IgD-negative memory B cell (primary cell): ENCODE results near the gene PIH1D2. TPM values are rescaled to one million over a fixed set of nuclear protein-coding genes. Genes with fewer than 3 reads are reported as not detected.
"Not testable (repeated sequence)": the region's sequence is repeated elsewhere in the genome, so short reads cannot be mapped to it uniquely, and the experiment has no call there.

ENCODE experiments used
- H3K27ac Mint-ChIP-seq, 3 donors: one replicate each; pipeline ENCODE4 v1.8.0; 2020 to 2022; ENCODE audit warnings: mild to moderate bottlenecking in 3 of 3, mixed read lengths in 3 of 3, moderate library complexity in 1 of 3
- H3K27me3 Mint-ChIP-seq: one replicate; pipeline ENCODE4 v1.8.0; 2021; ENCODE audit warnings: mixed read lengths
- H3K36me3 Mint-ChIP-seq: one replicate; pipeline ENCODE4 v1.8.0; 2020; ENCODE audit warnings: mild to moderate bottlenecking, mixed read lengths
- H3K4me1 Mint-ChIP-seq, 3 donors: one replicate each; pipeline ENCODE4 v1.8.0; 2020 to 2022; ENCODE audit warnings: mixed read lengths in 3 of 3, mild to moderate bottlenecking in 1 of 3
- H3K4me3 Mint-ChIP-seq, 4 donors: one replicate each; pipeline ENCODE4 v1.8.0; 2020 to 2022; ENCODE audit warnings: mild to moderate bottlenecking in 4 of 4, mixed read lengths in 4 of 4, moderate library complexity in 3 of 4
- H3K9me3 Mint-ChIP-seq, 3 donors: one replicate each; pipeline ENCODE4 v1.8.0; 2020 to 2021; ENCODE audit warnings: mixed read lengths in 3 of 3, mild to moderate bottlenecking in 1 of 3
- polyA plus RNA-seq: library from polyadenylated mRNA; unstranded; fragments of 300-500 nt; fragmentation: Illumina TruSeq; gene quantifications from one replicate; pipeline ENCODE4 v1.2.3, GENCODE V29; 2021

PIH1D2 gene
- polyA plus RNA-seq, 1 donor from 2014 or later, result not detected

GRCh38 chr11:112087212-112087611, 13.4 kb upstream of the PIH1D2 start:
- Mint-ChIP-seq H3K4me1 (peaks cover 19 to 42% (median 39%) of the 10 kb centered on the region in 3 donors), H3K36me3 (peaks cover 22% of the 10 kb centered on the region), H3K27me3 (no peaks in the 10 kb centered on the region), H3K9me3 (peaks cover 0 to 1% (median 0%) of the 10 kb centered on the region in 3 donors), H3K27ac (peak overlapping the region; percentile 75 to 99 (median 99)), H3K4me3 (peak overlapping the region; percentile 88 to 100 (median 100))

GRCh38 chr11:112086422-112087191, 12.8 kb upstream of the PIH1D2 start, which contains the start of the genes SDHD and TIMM8B:
Gene SDHD, plus strand, starts transcription at chr11:112086873. Its CDS starts 35 bp downstream, at chr11:112086908.
Gene TIMM8B, minus strand, starts transcription at chr11:112086756. Its CDS starts 33 bp downstream, at chr11:112086723.
- Mint-ChIP-seq H3K9me3 (peaks cover 0 to 1% (median 0%) of the 10 kb centered on the region in 3 donors), H3K36me3 (peaks cover 18% of the 10 kb centered on the region), H3K27me3 (no peaks in the 10 kb centered on the region), H3K4me1 (peaks cover 19 to 42% (median 39%) of the 10 kb centered on the region in 3 donors), H3K27ac (peak within 1 kb of the TSS; percentile 75 to 99 (median 99)), H3K4me3 (peak within 1 kb of the TSS; percentile 88 to 100 (median 100))

GRCh38 chr11:112085822-112086421, 12.1 kb upstream of the PIH1D2 start:
- Mint-ChIP-seq H3K27ac (peak overlapping the region; percentile 75 to 99 (median 99)), H3K27me3 (no peaks in the 10 kb centered on the region), H3K9me3 (peaks cover 0 to 1% (median 0%) of the 10 kb centered on the region in 3 donors), H3K4me1 (peaks cover 19 to 43% (median 37%) of the 10 kb centered on the region in 3 donors), H3K4me3 (peak overlapping the region; percentile 88 to 100 (median 100)), H3K36me3 (peaks cover 14% of the 10 kb centered on the region)

- Mint-ChIP-seq H3K4me3 (no peak overlapping the region), H3K9me3 (peaks cover 0 to 1% (median 0%) of the 10 kb centered on the region in 3 donors)
Observed at GRCh38 chr11:112082729-112083128, 8.9 kb upstream of the PIH1D2 start.

GRCh38 chr11:112062923-112063322, 10.9 kb downstream of the PIH1D2 start:
- Mint-ChIP-seq H3K4me1 (no peaks in the 10 kb centered on the region), H3K9me3 (no peaks in the 10 kb centered on the region), H3K27ac (no peak overlapping the region), H3K4me3 (no peak overlapping the region), H3K36me3 (peaks cover 4% of the 10 kb centered on the region), H3K27me3 (no peaks in the 10 kb centered on the region)

More at GRCh38 chr11:112082729-112083128, 8.9 kb upstream of the PIH1D2 start:
- peaks cover 2% of the 10 kb centered on the region for H3K36me3 Mint-ChIP-seq
- H3K27me3 Mint-ChIP-seq, result no peaks in the 10 kb centered on the region
- H3K4me1 Mint-ChIP-seq, result peaks cover 6 to 28% (median 24%) of the 10 kb centered on the region in 3 donors
- peak overlapping the region in 2 of 3 donors; percentile 38 to 85 for H3K27ac Mint-ChIP-seq

GRCh38 chr11:112058103-112058502, 15.7 kb downstream of the PIH1D2 start:
- Mint-ChIP-seq H3K36me3 (no peaks in the 10 kb centered on the region), H3K27ac (peak overlapping the region in 1 of 3 donors; percentile 7), H3K9me3 (no peaks in the 10 kb centered on the region), H3K27me3 (no peaks in the 10 kb centered on the region), H3K4me1 (no peaks in the 10 kb centered on the region), H3K4me3 (no peak overlapping the region)

GRCh38 chr11:112057170-112057569, 16.6 kb downstream of the PIH1D2 start:
- Mint-ChIP-seq H3K4me1 (peaks cover under 1 to 3% (median 1%) of the 10 kb centered on the region in 3 donors), H3K4me3 (no peak overlapping the region), H3K27me3 (no peaks in the 10 kb centered on the region), H3K27ac (peak overlapping the region in 1 of 3 donors; percentile 7), H3K9me3 (no peaks in the 10 kb centered on the region), H3K36me3 (no peaks in the 10 kb centered on the region)

GRCh38 chr11:112051768-112052167, 22.0 kb downstream of the PIH1D2 start:
- H3K36me3 Mint-ChIP-seq, result peaks cover 7% of the 10 kb centered on the region
- no peaks in the 10 kb centered on the region for H3K27me3 Mint-ChIP-seq
- peak overlapping the region in 2 of 3 donors; percentile 44 to 53 for H3K27ac Mint-ChIP-seq
- peaks cover 35 to 45% (median 41%) of the 10 kb centered on the region in 3 donors for H3K4me1 Mint-ChIP-seq
- peak overlapping the region in 3 of 4 donors; percentile 13 to 80 (median 21) for H3K4me3 Mint-ChIP-seq
- no peaks in the 10 kb centered on the region for H3K9me3 Mint-ChIP-seq

- Mint-ChIP-seq H3K4me1 (peaks cover 35 to 46% (median 41%) of the 10 kb centered on the region in 3 donors), H3K27ac (peak overlapping the region; percentile 44 to 85 (median 71)), H3K9me3 (no peaks in the 10 kb centered on the region), H3K4me3 (peak overlapping the region in 3 of 4 donors; percentile 15 to 63 (median 31)), H3K27me3 (no peaks in the 10 kb centered on the region), H3K36me3 (peaks cover 10% of the 10 kb centered on the region)
Observed at GRCh38 chr11:112050721-112051120, 23.1 kb downstream of the PIH1D2 start.

- Mint-ChIP-seq H3K27ac (no peak overlapping the region), H3K4me1 (peaks cover 35 to 46% (median 41%) of the 10 kb centered on the region in 3 donors), H3K4me3 (peak overlapping the region in 2 of 4 donors; percentile 20 to 49), H3K9me3 (no peaks in the 10 kb centered on the region), H3K27me3 (no peaks in the 10 kb centered on the region), H3K36me3 (peaks cover 10% of the 10 kb centered on the region)
Observed at GRCh38 chr11:112049777-112050176, 24.0 kb downstream of the PIH1D2 start.

- peaks cover 10% of the 10 kb centered on the region for H3K36me3 Mint-ChIP-seq
- H3K4me1 Mint-ChIP-seq, result peaks cover 35 to 46% (median 41%) of the 10 kb centered on the region in 3 donors
- peak overlapping the region; percentile 59 to 93 (median 65) for H3K27ac Mint-ChIP-seq
Observed at GRCh38 chr11:112048256-112048655, 25.6 kb downstream of the PIH1D2 start.

GRCh38 chr11:112046647-112047046, 27.2 kb downstream of the PIH1D2 start:
- H3K4me3 Mint-ChIP-seq, H3K27me3 Mint-ChIP-seq, H3K9me3 Mint-ChIP-seq: not testable (repeated sequence)
- H3K27ac Mint-ChIP-seq, result peak overlapping the region in 2 of 3 donors; percentile 32 to 85
- peaks cover 29 to 38% (median 35%) of the 10 kb centered on the region in 3 donors for H3K4me1 Mint-ChIP-seq
- peaks cover 10% of the 10 kb centered on the region for H3K36me3 Mint-ChIP-seq

More at GRCh38 chr11:112048256-112048655, 25.6 kb downstream of the PIH1D2 start:
- peak overlapping the region; percentile 6 to 81 (median 34) for H3K4me3 Mint-ChIP-seq
- not testable (repeated sequence) for H3K27me3 Mint-ChIP-seq, H3K9me3 Mint-ChIP-seq

- Mint-ChIP-seq H3K4me1 (peaks cover 17 to 22% (median 19%) of the 10 kb centered on the region in 3 donors), H3K36me3 (peaks cover 9% of the 10 kb centered on the region), H3K4me3 (no peak overlapping the region), H3K9me3 (no peaks in the 10 kb centered on the region), H3K27ac (peak overlapping the region in 1 of 3 donors; percentile 39), H3K27me3 (no peaks in the 10 kb centered on the region)
Observed at GRCh38 chr11:112044961-112045360, 28.9 kb downstream of the PIH1D2 start.

- Mint-ChIP-seq H3K9me3 (no peaks in the 10 kb centered on the region), H3K36me3 (peaks cover 8% of the 10 kb centered on the region), H3K4me3 (no peak overlapping the region), H3K27me3 (no peaks in the 10 kb centered on the region), H3K27ac (no peak overlapping the region), H3K4me1 (peaks cover 1 to 6% (median 4%) of the 10 kb centered on the region in 3 donors)
Observed at GRCh38 chr11:112042961-112043304, 30.9 kb downstream of the PIH1D2 start.
